Tibial nerve (tissue), 4 donors: ENCODE data around the gene DCAF17.

Experiments used
- CTCF ChIP-seq, 5 experiments: fragments of 200-600 bp in 3 of 5; fragments of 450-650 bp in 2 of 5; sonication (generic) in 3 of 5; IDR thresholded peaks; one replicate each; pipeline ENCODE4 v1.5.1; 2016 to 2019; ENCODE audit warnings: antibody characterized with exemption in 5 of 5, mild to moderate bottlenecking in 3 of 5, moderate library complexity in 2 of 5
- EP300 ChIP-seq, 2 donors: sonication (generic); formaldehyde crosslinking; IDR thresholded peaks; one replicate each; pipeline ENCODE4 v1.6.1; 2017; ENCODE audit warnings: antibody characterized with exemption in 2 of 2, mild to moderate bottlenecking in 1 of 2
- POLR2A ChIP-seq, 2 donors: fragments of 450-650 bp; IDR thresholded peaks; one replicate each; pipeline ENCODE4 v1.6.1; 2017; ENCODE audit warnings: antibody characterized with exemption in 2 of 2, mild to moderate bottlenecking in 2 of 2, moderate library complexity in 2 of 2

GRCh38 chr2:171404261-171404660 lies 29.8 kb upstream of the DCAF17 start:
- TF ChIP-seq CTCF (IDR thresholded peaks at IDR 0.05) (no peak), POLR2A (IDR thresholded peaks at IDR 0.05) (no peak), EP300 (IDR thresholded peaks at IDR 0.05) (no peak)
